ENCODE results near the gene TRAF2.

GRCh38 chr9:136868644-136869043 is 17.7 kb upstream of the TRAF2 start:
- TF ChIP-seq MAX (IDR thresholded peaks at IDR 0.05): no peak
- no peak for TF ChIP-seq USF1 (IDR thresholded peaks at IDR 0.05)
- no peak for TF ChIP-seq EP300 (IDR thresholded peaks at IDR 0.05; ENCODE audit: borderline replicate concordance)
- TF ChIP-seq TAF1 (IDR thresholded peaks at IDR 0.05; ENCODE audit: low read depth): no peak
- no peak for TF ChIP-seq EGR1 (IDR thresholded peaks at IDR 0.05)
- TF ChIP-seq RAD21 (IDR thresholded peaks at IDR 0.05; ENCODE audit: low read depth): no peak
- no peak for TF ChIP-seq TCF12 (IDR thresholded peaks at IDR 0.05; ENCODE audit: low read depth)
- no peak for TF ChIP-seq CEBPB (IDR thresholded peaks at IDR 0.05)
- no peak for TF ChIP-seq NFIC (IDR thresholded peaks at IDR 0.05)

All from Ishikawa (cell line).